GM19193 (cell line): Measurements from ENCODE around the gene KCNQ1.

Experiments
- POLR2A ChIP-seq: IDR thresholded peaks from 4 replicates; pipeline ENCODE4 v1.6.1; 2011; ENCODE audit not compliant: insufficient read depth, insufficient read length; ENCODE audit errors: extremely low read depth

Gene KCNQ1

DNA sequence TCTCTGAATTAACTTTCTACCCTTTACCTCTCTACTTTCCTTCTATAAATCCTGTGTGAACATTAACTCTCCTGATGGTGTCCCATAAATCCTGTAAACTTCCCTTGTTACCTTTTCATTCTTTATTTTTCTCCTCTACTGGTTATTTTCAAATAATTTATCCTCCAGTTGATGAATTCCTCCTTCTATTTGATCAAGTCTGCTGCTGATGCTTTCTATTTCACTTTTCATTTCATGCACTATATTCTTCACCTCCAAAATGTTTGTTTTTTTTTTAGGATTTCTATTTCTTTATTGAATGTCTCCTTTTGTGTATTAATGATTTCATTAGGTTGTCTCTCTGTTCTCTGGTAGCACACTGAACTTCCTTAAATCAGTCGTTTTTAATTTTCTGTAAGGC lies 186.4 kb downstream of the KCNQ1 start:
- TF ChIP-seq POLR2A, result no peak

GRCh38 chr11:2641623-2642022 lies 196.8 kb downstream of the KCNQ1 start:
- TF ChIP-seq POLR2A, result no peak

DNA sequence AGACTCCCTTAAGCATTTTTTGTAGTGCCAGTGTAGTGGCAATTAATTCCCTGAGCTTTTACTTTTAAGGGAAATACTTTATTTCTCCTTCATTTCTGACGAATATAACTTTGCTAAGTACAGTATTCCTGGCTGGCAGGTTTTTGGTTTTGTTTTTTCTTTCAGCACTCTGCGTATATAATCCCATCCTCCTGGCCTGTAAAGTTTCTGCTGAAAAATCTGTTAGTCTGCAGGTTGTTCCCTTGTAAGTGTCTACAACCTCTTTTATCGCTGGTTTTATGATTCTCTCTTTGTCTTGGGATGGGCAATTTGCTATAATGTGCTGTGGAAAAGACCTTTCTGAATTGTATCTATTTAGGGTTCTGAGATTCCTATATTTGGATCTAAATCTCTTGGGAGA lies 198.9 kb downstream of the KCNQ1 start:
- TF ChIP-seq POLR2A, result no peak

DNA sequence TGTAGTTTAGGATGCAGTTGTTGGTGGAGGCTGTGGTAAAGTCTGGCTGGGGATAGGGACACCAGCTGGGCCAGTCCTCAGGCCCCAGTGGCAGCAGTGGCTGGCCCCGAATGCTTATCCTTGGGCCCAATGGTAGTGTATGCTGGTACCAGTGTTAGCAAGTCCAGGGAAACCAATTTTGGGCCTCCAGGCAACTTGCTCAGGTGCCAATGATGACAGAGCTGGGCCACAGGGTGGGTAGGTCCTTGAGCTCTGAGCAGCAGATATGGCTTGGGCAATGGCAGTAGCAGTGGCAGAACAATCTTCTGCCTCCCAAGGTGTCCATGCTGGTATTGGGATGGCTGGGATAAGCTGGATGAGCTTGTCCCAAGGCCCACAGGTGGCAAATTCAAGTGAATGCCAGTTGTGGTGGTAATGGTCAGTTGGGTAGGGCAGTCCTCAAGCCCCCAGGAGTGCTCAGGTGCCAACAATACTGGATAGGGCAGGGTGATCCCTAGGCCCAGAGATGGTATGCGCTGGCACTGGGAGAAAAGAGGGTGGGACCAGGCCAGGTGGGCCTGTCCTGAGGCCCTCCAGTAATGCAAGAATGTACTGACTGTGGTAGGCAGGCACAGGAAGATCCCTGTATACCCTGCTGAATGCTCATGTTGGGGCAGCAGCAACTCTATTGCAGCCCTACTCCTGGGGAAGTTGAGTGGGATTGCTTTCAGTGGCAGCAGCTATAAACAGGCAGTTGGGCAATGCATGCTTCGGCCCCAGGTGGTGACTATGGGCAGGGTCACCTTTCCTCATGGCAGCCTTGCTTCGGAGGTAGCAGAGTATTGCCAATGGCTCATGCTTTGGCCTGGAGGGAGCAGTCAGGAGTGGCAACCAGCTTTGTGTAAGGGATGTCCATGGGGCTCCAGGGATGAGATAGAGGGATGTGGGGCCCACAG lies 200.3 kb downstream of the KCNQ1 start:
- no peak for TF ChIP-seq POLR2A

GRCh38 chr11:2645779-2646118 lies 200.9 kb downstream of the KCNQ1 start:
- TF ChIP-seq POLR2A, result no peak

- TF ChIP-seq POLR2A, result no peak
Observed at GRCh38 chr11:2647167-2647566, 202.4 kb downstream of the KCNQ1 start.

- TF ChIP-seq POLR2A, result no peak
Observed at GRCh38 chr11:2647953-2648352, 203.1 kb downstream of the KCNQ1 start.

- TF ChIP-seq POLR2A, result no peak
Observed at GRCh38 chr11:2649400-2649799, 204.6 kb downstream of the KCNQ1 start.

DNA sequence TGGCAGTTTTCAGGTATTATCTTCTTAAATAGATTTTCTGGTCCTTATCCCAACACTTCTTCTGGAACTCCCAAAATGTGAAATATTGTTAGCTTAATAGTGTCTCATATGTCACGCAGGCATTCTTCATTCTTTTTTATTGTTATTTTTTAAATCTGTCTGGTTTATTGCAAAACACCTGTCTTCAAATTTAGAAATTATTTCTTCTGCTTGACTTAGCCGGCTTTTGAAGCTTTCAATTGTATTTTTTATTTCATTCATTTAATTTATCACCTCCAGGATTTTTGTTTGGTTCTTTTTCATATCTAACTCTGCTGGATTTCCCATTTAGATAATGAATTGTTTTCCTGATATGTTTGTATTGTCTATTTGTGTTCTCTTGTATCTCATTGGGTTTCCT lies 205.0 kb downstream of the KCNQ1 start:
- TF ChIP-seq POLR2A, result no peak

- TF ChIP-seq POLR2A, result no peak
Observed at GRCh38 chr11:2650343-2650867, 205.6 kb downstream of the KCNQ1 start.

GRCh38 chr11:2651054-2651617 lies 206.3 kb downstream of the KCNQ1 start:
- no peak for TF ChIP-seq POLR2A

DNA sequence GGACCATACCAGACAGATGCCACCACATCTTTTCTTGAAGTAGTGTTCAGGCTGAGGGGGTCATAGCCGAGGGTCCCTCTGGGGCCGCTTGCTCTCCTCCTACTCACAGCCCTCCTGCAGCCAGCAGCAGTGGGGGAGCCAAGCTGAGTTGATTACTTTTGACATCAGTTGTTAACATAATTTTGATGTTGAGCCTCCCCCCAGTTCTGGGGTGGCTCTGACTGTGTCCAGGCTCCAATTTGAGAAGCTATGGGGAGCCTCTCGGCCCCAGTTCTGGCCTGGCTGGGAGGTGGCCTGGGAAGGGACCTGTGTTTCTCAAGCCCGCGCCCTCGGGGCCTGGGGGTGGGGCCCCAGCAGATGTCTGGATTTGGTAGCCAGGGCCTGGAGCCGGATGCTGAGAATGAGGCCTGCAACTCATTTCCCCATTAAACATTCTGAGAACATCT lies 207.0 kb downstream of the KCNQ1 start:
- no peak for TF ChIP-seq POLR2A

- TF ChIP-seq POLR2A, result no peak
Observed at GRCh38 chr11:2652333-2653197, 207.8 kb downstream of the KCNQ1 start.

- no peak for TF ChIP-seq POLR2A
Observed at GRCh38 chr11:2653198-2653551, 208.4 kb downstream of the KCNQ1 start.

DNA sequence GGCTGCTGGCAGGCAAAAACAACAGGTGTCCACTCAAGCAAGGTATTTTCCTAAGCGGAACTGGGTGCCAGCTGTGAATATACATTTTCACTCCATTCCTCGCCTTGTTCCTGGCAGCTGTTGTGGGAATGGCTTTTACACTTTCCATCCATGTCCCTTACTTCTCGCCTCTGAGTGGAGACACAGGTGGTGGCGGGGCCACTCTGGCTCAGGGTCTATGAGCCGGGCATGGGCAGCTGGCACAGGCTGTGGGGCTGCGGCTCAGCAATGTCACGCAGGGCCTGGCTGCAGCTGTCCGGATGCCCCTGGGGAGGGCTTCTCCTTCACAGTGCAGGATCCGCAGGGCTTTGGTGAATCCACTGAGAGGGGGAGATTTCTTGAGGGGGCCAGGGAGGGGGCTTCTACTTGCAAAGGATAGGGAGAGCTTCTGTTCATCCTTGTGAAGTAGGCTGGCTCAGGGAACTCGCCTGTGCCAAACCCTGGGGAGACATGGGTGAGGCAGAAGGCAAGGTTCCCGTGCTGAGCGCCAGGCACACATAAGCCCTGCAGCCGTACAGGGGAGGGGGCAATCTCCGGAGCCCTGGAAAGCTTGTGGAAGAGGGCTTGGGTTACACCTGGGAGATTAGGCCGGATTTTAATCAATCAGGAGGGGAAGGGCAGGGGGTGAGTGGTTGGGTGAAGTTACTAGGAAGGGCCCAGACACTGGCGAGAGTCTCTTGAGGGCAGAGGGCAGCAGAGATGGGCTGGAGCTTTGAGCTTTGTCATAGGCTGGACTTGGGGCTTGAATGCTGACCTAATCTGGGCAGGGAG lies 209.3 kb downstream of the KCNQ1 start:
- no peak for TF ChIP-seq POLR2A

- no peak for TF ChIP-seq POLR2A
Observed at GRCh38 chr11:2655016-2655719, 210.4 kb downstream of the KCNQ1 start.
